Left ventricle myocardium inferior (tissue), 1 donor: Measurements from ENCODE around the gene KPNA1. TPM values are rescaled to one million over a fixed set of nuclear protein-coding genes. Genes with fewer than 3 reads are reported as not detected.

Experiments
- DNase-seq: peaks from one replicate; pipeline ENCODE4 v3.0.0-alpha.2; 2020
- H3K27ac ChIP-seq: fragments of 200-600 bp; replicated peaks from 2 replicates; pipeline ENCODE4 v1.8.0; 2021
- H3K27me3 ChIP-seq: fragments of 200-600 bp; 2 replicates; pipeline ENCODE4 v1.8.0; 2021; ENCODE audit warnings: low read depth
- H3K36me3 ChIP-seq: fragments of 200-600 bp; 2 replicates; pipeline ENCODE4 v1.8.0; 2021
- H3K4me1 ChIP-seq: fragments of 200-600 bp; 2 replicates; pipeline ENCODE4 v1.8.0; 2021
- H3K4me3 ChIP-seq: fragments of 200-600 bp; 2 replicates; pipeline ENCODE4 v1.8.0; 2021; ENCODE audit warnings: mild to moderate bottlenecking, moderate library complexity
- H3K9me3 ChIP-seq: fragments of 200-600 bp; replicated peaks from 2 replicates; pipeline ENCODE4 v1.8.0; 2021
- CTCF ChIP-seq: fragments of 200-600 bp; IDR thresholded peaks from 2 replicates; pipeline ENCODE4 v1.8.0; 2021; ENCODE audit warnings: antibody characterized with exemption, mild to moderate bottlenecking, borderline replicate concordance
- intact Hi-C: fragments of 100-400 bp; cut with micrococcal nuclease; formaldehyde crosslinking; loops from one replicate; pipeline ENCODE4 v1.11.0; 2022
- total RNA-seq: library from RNA; stranded (reverse); fragmentation: NEBNext Ultra II Directional; extraction: Animal tissue kit (Norgen Biotek cat#: 25700); gene quantifications from one replicate; pipeline ENCODE4 v1.2.1, GENCODE V29; 2021
- donor health status: DM: no; HTN: yes; CAD: no; lungs with severe emphysema.

The KPNA1 gene
- total RNA-seq, 1 donor from 2014 or later = 64.9 TPM

- H3K27ac ChIP-seq = no peak overlapping the region
- peaks cover 22% of the 10 kb centered on the region for H3K4me1 ChIP-seq
- no peak for TF ChIP-seq CTCF
- no peak overlapping the region for H3K4me3 ChIP-seq
- H3K36me3 ChIP-seq = peaks cover 4% of the 10 kb centered on the region
- intact Hi-C loops = no loop called here
- no peaks in the 10 kb centered on the region for H3K27me3 ChIP-seq
- no peak for DNase-seq
- no peaks in the 10 kb centered on the region for H3K9me3 ChIP-seq
Measured at GRCh38 chr3:122481390-122481789, 33.3 kb downstream of the KPNA1 start.

DNA sequence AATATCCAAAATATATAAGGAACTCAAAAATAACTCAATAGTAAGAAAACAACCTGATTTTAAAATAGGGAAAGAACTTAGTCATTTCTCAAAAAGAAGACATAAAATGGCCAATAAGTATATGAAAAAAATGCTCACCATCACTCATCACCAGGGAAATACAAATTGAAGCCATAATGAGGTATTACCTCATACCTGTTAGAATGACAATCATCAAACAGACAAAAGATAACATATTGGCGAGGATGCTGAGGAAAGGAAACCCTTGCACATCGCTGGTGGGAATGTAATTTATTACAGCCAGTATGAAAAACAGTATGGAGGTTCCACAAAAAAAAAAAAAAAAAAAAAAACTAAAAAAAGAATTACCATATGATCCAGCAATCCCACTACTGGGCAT lies 38.2 kb downstream of the KPNA1 start:
- Histone ChIP-seq H3K9me3 (no peaks in the 10 kb centered on the region), H3K4me1 (peaks cover 25% of the 10 kb centered on the region), H3K27ac (no peak overlapping the region), H3K27me3 (no peaks in the 10 kb centered on the region), H3K4me3 (no peak overlapping the region), H3K36me3 (no peaks in the 10 kb centered on the region)
- DNase-seq = no peak
- intact Hi-C loops = no loop called here
- TF ChIP-seq CTCF = no peak

- no peaks in the 10 kb centered on the region for H3K9me3 ChIP-seq
- no peaks in the 10 kb centered on the region for H3K27me3 ChIP-seq
- no peak for DNase-seq
- H3K4me1 ChIP-seq = peaks cover 29% of the 10 kb centered on the region
- intact Hi-C loops = no loop called here
- no peaks in the 10 kb centered on the region for H3K36me3 ChIP-seq
- TF ChIP-seq CTCF = no peak
- H3K27ac ChIP-seq = no peak overlapping the region
- H3K4me3 ChIP-seq = no peak overlapping the region
Measured at GRCh38 chr3:122475316-122475715, 39.4 kb downstream of the KPNA1 start.

DNA sequence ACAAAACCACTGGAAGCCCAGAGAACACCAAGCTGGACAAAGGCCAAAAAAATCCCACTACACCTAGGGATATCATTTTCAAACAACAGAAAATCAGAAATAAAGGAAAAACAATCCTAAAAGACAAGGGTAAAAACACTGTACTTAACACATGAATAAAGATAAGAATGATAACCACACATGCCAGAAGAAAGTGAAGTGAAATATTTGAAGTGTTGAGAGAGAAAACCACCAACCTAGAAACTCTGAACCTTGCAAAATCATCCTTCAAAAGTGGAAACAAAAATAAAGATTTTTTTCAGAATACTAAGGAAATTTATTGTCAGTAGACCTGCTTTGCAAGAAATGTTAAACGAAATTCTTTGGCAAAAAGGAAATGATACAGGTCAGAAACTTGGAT lies 45.1 kb downstream of the KPNA1 start:
- TF ChIP-seq CTCF = no peak
- Histone ChIP-seq H3K27ac (no peak overlapping the region), H3K36me3 (peaks cover 20% of the 10 kb centered on the region), H3K9me3 (no peaks in the 10 kb centered on the region), H3K27me3 (no peaks in the 10 kb centered on the region), H3K4me3 (no peak overlapping the region), H3K4me1 (peaks cover 24% of the 10 kb centered on the region)
- intact Hi-C loops = no loop called here
- DNase-seq = no peak

DNA sequence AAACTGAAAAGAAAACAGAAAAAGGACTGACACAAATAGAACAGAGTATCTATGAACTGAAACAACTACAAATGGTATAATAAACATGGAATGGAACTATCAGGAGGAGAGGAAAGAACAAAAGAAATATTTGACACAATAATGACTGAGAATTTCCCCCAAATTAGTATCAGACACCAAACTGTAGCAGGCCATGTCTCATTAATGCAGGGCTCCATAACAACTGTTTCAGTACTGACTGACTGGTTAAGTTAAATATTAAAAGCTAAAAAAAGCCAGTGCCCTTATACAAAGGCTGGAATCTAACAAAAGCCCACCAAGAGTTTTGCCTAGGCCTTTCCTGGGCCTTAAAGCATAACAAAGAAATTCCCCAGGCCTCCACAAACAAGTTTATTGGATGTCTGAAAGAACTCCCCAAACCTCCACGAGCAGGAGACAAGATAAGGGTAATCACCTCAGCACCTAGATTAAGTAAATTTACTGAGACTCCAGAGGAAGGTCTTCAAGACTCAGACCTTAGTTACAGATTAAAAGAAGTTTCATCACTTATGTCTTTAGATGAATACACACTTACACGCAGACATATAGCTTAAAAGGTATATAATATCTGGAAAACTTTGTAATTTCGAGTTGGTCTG lies 45.7 kb downstream of the KPNA1 start:
- Histone ChIP-seq H3K27me3 (no peaks in the 10 kb centered on the region), H3K4me1 (peaks cover 24% of the 10 kb centered on the region), H3K4me3 (no peak overlapping the region), H3K36me3 (peaks cover 26% of the 10 kb centered on the region), H3K27ac (no peak overlapping the region), H3K9me3 (no peaks in the 10 kb centered on the region)
- intact Hi-C loops = no loop called here
- no peak for DNase-seq
- TF ChIP-seq CTCF = no peak
